KBM-7 (cell line): ENCODE results near the gene FOXO3.

ENCODE experiments used
- DNase-seq: peaks from one replicate; pipeline ENCODE4 v3.0.0-alpha.2; 2015
- in situ Hi-C: fragments of 300-500 bp; cut with MboI; formaldehyde crosslinking; loops from 2 replicates; pipeline ENCODE4 v1.14.3; 2020; ENCODE audit warnings: low sequenced_read_pairs, low pct_unique_long_range_greater_than_20kb, mixed read lengths

Gene FOXO3

DNA sequence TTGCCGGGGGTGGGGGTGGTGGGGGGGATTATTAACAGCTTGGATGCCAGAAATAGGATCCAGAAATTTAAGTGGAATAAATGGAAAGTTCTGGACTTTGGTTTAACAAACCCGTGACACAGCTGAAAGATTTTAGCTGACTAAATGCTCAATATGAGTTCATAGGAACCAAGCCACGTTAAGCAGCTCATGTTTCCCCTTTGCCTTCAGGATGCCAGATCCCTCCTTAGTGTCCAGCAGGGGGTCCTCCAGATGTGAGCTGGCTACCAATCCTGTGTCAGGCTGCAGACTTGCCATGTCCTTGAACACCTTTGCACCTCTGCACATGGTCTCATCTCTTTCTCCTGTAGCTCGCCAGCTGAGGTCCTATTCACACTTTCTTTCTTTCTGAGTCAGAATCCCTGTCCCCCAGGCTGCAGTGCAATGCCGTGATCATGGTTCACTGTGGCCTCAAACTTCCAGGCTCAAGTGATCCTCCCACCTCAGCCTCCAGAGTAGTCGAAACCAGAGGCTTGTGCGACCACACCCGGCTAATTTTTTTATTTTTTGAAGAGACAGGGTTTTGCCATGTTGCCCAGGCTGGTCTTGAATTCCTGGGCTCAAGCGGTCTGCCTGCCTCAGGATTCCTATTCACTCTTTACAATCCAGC, 154.2 kb downstream of the FOXO3 start:
- no peak for DNase-seq
- in situ Hi-C loops = no loop called here

DNA sequence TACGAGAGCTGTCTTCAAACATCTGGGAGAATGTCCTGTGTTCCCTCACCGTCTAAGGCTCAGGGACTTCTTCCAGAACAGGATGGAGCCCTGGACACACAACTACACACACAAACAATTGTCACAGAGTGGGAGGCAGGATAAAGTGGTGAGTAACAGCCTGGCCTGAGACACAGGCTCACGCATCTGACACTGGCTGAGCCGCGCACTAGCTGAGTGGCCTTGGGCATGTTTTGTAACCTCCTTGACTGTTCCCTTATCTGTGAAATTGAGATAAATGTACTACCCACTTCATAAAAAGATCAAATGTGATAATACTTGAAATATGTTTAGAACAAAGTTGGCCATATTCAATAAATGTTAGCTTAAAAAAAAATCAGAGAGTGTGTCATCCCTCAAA, 155.1 kb downstream of the FOXO3 start:
- in situ Hi-C loops = no loop called here
- DNase-seq = no peak

- in situ Hi-C loops = no loop called here
Measured at GRCh38 chr6:108716801-108717791, 156.4 kb downstream of the FOXO3 start.

DNA sequence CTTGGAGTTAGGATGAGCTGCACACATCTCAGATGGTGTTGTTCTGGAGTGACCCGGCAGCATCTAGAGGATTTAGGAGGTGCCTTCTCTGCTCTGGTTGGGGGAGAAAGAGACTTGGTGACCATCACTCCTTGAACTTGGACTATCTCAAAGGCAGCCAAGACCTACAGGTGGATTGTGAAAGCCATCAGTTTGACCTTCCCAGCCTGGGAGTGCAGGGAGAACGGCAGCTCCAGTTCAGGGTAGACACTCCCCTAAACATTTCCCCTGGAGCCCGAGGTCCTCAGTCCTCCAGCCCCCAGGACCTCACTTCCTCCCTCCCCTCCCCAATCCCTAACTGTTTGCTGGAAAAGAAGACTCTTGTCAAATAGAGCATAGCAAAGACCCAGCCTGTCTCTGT, 158.8 kb downstream of the FOXO3 start:
- no peak for DNase-seq
- in situ Hi-C loops = no loop called here

More at GRCh38 chr6:108716801-108717791, 156.4 kb downstream of the FOXO3 start:
- no peak for DNase-seq

DNA sequence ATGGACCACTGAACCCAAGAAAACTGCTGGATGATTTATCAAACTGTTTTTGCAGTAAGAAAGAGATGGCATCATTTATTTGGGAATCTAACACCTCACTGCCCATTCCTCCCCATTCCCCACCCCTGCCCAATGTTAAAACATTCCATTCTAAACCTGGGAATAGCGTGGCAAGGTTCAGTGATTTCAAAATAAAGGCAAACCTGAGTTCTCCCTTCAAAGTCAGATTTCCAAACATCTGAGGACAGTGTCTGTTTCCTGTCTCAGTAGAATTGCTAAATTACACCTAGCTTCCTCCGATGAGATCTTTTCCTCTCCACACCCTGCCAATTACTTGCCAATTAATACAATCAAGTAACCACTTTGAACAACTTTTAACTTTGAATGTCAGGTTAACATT, 160.1 kb downstream of the FOXO3 start:
- in situ Hi-C loops = no loop called here
- DNase-seq = no peak

DNA sequence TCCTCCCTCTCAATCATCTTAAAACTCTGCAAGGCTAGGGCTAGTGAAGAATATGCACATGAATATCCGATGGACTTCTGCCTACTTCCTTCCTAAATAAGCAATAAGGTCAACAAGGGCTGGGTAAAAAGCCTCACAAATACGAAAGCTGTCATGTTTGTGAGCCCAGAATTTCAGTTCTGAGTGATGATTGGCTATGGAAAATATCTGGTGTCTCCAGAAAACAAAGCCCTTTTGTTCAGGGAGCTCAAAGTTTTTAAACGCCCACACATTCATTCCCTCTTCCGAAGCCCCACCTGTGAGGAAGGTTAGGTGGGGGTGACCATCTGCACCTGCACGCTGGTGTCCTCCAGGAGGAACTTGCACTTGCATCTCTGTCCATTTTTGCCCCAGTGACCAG, 160.6 kb downstream of the FOXO3 start:
- no peak for DNase-seq
- in situ Hi-C loops = no loop called here

- no peak for DNase-seq
- in situ Hi-C loops = no loop called here
Measured at GRCh38 chr6:108723594-108723993, 162.9 kb downstream of the FOXO3 start.

- in situ Hi-C loops = no loop called here
- no peak for DNase-seq
Measured at GRCh38 chr6:108726726-108727339, 166.1 kb downstream of the FOXO3 start.

DNA sequence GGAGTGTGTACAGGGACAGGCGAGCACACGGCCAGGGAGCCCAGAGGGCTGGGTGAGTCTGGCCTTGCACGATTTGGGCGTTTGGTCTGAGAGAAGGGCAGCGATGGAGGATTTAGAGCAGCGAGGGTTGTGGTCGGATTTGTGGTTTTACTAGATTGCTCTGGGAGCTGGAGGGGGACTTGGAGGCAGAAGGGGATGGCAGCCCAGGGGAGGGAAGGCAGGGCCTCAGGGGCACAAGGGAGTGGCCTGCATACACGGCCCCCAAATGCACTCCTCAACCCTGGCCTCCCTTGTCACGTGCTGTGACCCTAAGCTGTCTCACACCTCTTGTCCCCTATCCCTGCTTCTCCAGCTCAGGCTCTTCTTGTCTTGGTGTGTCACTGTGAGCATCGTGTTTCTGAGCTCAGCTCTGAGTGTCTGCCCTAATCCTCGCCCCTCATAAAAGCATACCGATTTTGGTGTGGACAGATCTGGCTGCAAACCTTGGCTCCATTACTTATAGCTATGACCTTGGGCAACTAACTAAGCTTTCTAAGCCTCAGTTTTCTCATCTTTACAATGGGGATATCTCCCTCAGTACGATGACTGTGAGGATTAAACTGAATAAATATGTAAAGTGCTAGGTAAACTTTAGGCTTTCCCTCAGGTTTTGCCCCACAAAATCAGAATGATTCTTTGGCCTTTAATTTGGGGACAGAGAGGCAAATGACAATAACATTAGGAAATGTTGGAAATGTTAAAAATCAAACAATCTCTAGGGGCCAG, 167.4 kb downstream of the FOXO3 start:
- in situ Hi-C loops = no loop called here
- peak; percentile 61 for DNase-seq

DNA sequence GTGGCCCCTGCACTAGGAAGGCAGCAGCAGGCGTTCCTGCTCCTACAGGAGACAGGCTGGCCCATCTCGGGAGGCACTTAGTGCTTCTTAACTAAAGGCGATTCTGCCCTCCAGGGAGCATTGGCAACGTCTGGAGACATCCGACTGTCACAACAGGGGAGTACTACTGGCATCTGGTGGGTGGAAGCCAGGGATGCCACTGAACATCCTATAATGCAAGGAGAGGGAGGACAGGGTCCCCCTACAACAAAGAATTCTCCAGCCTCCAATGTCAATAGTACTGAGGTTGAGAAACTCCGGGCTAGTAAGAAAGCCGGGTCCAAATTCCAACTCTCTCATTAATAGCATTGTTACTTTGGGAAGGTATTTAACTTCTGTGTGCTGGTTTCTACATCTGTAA, 168.1 kb downstream of the FOXO3 start:
- in situ Hi-C loops = no loop called here
- DNase-seq = no peak

DNA sequence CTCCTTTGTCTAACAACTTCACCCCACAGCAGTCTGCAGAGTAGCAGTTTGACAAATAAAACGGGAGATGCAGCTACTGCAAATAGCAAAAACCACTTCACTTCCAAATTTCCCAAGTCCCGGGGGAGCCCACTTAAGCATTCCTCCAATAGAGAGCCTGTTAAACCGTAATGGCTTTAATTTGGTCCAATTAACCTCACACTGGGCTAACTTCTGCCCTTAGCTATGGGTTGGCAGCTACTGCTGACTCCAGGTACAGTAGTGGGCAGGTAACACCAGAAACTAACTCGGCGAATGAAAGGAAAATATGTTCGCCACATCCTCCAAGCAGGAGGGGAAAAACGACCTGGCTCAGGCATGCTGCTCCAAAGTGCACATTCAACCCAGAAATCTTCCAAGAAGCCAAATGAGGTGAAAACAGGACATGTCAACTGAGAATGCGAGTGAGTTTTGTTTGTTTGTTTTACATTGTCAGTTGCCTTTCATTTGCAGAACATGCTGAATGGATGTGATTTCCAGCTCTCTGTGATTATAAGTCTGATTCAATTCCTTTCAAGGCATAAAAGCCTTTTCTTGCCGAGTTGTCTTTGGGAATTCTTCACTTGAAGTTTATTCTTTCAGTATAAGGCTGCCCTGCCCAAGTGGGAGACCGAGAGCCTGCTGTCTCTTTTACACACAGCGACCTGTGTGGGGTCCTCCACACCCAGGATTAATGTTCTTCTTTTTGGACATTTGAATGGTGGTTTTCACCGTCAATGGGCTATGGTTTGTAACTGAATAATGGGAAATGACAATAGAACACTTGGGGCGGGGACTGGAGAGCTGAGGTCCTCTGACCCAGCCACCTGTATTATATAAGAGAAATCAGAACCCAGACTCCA, 170.2 kb downstream of the FOXO3 start:
- no peak for DNase-seq
- in situ Hi-C loops = no loop called here

DNA sequence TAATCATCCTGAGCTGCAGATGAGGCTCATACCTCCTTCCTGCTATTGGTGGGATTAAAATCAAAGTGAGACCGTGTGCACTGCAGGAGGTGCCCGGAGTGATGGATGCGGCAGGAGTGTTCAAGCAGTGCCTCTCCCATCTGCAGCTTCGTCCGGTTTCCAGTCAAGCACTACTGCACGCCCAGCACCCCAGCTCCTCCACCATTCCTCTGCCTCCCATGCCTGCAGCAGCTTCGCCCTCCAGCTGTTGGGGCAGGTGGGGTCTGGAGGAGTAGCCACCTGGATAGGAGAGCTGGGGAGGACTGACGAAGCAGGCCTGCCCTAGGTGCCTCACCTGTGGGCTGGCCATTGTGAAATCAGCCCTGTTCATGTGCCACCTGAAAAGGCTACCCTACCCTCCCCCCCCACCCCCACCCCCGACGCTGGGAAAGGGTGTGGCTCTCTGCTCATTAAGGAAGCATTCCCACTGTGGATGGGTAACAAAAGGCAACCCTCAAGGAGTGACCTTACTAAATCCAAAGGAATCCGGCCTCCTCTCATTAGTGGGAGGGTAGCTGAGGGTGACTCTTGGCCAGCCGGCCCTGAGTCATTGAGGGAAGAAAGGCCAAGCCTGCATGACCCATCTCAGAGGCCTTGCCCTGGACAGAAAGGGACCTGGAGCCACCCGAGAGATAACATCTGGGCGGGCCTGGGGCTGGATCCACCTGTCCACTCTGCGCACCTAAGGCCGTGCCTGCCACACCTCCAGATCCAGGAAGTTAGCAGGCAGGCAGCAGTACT, 171.6 kb downstream of the FOXO3 start:
- DNase-seq = no peak
- in situ Hi-C loops = no loop called here

DNA sequence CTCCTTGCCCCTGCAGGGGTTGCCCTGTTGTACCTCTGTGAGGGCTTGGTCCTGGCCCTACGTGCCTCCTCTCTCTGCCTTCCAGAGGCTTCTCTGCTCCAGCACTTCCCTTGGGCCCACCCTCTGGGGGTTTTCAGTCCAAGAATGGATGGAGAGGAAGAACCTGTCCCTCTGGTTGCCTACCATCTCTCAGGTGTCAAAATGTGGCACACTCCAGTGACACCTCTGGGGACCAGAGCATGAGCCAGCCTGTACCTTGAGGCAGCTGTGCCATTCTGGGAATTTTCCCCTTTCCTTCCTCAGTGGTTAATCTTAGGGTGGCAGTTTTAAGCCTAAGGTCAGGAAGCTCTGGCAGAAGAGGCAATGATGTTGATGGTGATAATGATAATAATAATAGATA, 172.3 kb downstream of the FOXO3 start:
- in situ Hi-C loops = no loop called here
- DNase-seq = no peak

DNA sequence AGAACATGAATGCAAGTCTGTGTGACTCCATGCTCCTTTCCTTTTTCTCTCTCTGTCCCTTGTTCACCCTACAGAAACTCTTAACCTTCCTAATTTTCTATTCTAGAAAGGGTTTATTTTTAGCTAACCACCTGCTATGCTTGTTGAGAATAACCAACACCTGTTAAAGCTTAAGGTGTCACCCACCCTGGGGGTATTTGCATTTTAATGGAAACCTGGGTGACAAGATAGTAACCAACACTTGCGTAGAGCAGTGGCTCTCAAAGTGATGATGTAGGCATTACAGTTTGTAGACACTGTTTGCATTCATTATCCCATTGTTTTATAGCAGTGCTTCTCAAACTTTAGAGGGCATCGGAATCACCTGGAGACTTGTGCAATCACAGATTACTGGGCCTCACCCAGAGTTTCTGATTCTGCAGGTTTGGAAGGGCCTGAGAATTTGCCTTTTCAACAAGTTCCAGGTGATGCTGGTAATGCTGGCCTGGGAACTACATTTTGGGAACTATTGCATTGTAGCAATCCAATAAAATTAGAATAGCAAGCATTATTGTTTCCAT, 173.1 kb downstream of the FOXO3 start:
- DNase-seq = no peak
- in situ Hi-C loops = no loop called here
